Measurements from ENCODE around the gene FGF12.

DNA sequence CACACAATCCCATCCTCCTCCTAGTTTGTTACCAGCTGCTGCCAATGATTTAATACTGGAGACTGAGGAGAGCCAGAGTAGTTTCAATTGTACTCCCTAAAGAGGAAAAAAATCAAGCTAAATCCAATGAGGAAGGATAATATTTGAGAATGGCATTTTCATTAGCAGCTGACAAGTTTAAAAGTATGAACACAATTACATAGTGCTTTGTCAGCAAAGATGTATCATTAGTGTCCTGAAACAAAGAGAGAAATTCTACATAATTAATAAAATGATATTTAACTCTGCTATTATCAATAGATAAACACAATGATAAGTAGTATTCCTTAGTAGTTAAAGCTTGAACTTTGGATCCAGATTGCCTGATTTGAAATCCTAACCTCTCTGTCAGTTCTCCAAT is 163.9 kb downstream of the FGF12 start:
- TF ChIP-seq CTCF (IDR thresholded peaks at IDR 0.05 in 8 of 11, conservative IDR thresholded peaks at IDR 0.05 in 3 of 11) (no peak), POLR2A (IDR thresholded peaks at IDR 0.05) (no peak)
